IgD-negative memory B cell (primary cell): ENCODE data around the gene USP43. TPM values are rescaled to one million over a fixed set of nuclear protein-coding genes. Genes with fewer than 3 reads are reported as not detected.
A peak's percentile ranks its signal among the peaks of the same experiment; 100 is the strongest.

Experiments
- H3K27ac Mint-ChIP-seq, 3 donors: one replicate each; pipeline ENCODE4 v1.8.0; 2020 to 2022; ENCODE audit warnings: mild to moderate bottlenecking in 3 of 3, mixed read lengths in 3 of 3, moderate library complexity in 1 of 3
- H3K27me3 Mint-ChIP-seq: one replicate; pipeline ENCODE4 v1.8.0; 2021; ENCODE audit warnings: mixed read lengths
- H3K36me3 Mint-ChIP-seq: one replicate; pipeline ENCODE4 v1.8.0; 2020; ENCODE audit warnings: mild to moderate bottlenecking, mixed read lengths
- H3K4me1 Mint-ChIP-seq, 3 donors: one replicate each; pipeline ENCODE4 v1.8.0; 2020 to 2022; ENCODE audit warnings: mixed read lengths in 3 of 3, mild to moderate bottlenecking in 1 of 3
- H3K4me3 Mint-ChIP-seq, 4 donors: one replicate each; pipeline ENCODE4 v1.8.0; 2020 to 2022; ENCODE audit warnings: mild to moderate bottlenecking in 4 of 4, mixed read lengths in 4 of 4, moderate library complexity in 3 of 4
- H3K9me3 Mint-ChIP-seq, 3 donors: one replicate each; pipeline ENCODE4 v1.8.0; 2020 to 2021; ENCODE audit warnings: mixed read lengths in 3 of 3, mild to moderate bottlenecking in 1 of 3
- polyA plus RNA-seq: library from polyadenylated mRNA; unstranded; fragments of 300-500 nt; fragmentation: Illumina TruSeq; gene quantifications from one replicate; pipeline ENCODE4 v1.2.3, GENCODE V29; 2021

The USP43 gene
- polyA plus RNA-seq, 1 donor from 2014 or later: not detected

DNA sequence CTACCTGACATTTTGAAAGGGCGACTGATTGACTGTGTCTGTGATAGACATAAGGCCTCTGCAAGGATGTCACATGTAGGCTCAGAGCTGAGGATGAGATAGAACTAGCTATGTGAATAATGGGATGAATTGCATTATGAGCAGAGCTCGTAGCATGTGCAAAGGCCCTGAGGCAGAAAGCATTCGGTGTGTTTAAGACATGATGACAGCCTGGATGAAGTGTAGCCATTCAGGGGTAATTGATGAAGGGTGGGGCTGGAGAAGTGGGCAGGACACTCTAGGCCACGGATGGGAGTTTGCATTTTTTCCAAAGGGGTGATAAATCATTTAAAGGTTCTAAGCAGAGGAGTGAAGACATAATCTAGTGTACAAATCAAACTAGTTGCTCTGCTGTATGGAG lies 62.6 kb downstream of the USP43 start:
- Mint-ChIP-seq H3K4me3 (no peak overlapping the region), H3K27me3 (peaks cover 9% of the 10 kb centered on the region), H3K27ac (peak overlapping the region in 1 of 3 donors; percentile 12), H3K9me3 (peaks cover 0 to 6% (median 3%) of the 10 kb centered on the region in 3 donors), H3K4me1 (peaks cover 0 to 4% (median 0%) of the 10 kb centered on the region in 3 donors), H3K36me3 (peaks cover 2% of the 10 kb centered on the region)

GRCh38 chr17:9714801-9715200 lies 69.5 kb downstream of the USP43 start:
- Mint-ChIP-seq H3K27ac (no peak overlapping the region), H3K4me3 (no peak overlapping the region), H3K27me3 (peaks cover 3% of the 10 kb centered on the region), H3K4me1 (no peaks in the 10 kb centered on the region), H3K36me3 (peaks cover 2% of the 10 kb centered on the region), H3K9me3 (peaks cover 0 to 1% (median 0%) of the 10 kb centered on the region in 3 donors)

DNA sequence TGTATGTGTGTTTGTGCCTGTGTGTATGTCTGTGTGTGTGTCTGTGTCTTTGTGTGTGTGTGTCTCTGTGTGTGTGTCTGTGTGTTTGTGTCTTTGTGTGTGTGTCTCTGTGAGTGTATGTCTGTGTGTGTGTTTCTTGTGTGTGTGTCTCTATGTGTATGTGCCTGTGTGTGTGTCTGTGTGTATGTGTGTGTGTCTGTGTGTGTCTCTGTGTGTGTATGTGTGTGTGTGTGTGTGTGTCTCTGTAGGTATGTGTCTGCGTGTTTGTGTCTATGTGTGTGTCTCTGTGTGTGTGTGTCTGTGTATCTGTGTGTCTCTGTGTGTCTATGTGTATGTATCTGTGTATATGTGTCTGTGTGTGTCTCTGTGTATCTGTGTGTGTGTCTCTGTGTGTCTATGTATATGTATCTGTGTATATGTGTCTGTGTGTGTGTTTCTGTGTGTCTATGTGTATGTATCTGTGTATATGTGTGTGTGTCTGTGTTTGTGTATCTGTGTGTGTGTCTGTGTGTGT lies 70.2 kb downstream of the USP43 start:
- Mint-ChIP-seq H3K4me1 (no peaks in the 10 kb centered on the region), H3K36me3 (peaks cover 2% of the 10 kb centered on the region), H3K27me3 (peaks cover 3% of the 10 kb centered on the region), H3K27ac (no peak overlapping the region), H3K9me3 (no peaks in the 10 kb centered on the region), H3K4me3 (no peak overlapping the region)

GRCh38 chr17:9725575-9725974 lies 80.3 kb downstream of the USP43 start:
- H3K27ac Mint-ChIP-seq: peak overlapping the region in 1 of 3 donors; percentile 8
- peaks cover 1% of the 10 kb centered on the region for H3K36me3 Mint-ChIP-seq
- peaks cover 8% of the 10 kb centered on the region for H3K27me3 Mint-ChIP-seq
- H3K4me1 Mint-ChIP-seq: no peaks in the 10 kb centered on the region
- no peak overlapping the region for H3K4me3 Mint-ChIP-seq
- no peaks in the 10 kb centered on the region for H3K9me3 Mint-ChIP-seq

- H3K36me3 Mint-ChIP-seq: peaks cover 3% of the 10 kb centered on the region
- peak overlapping the region in 1 of 3 donors; percentile 76 for H3K27ac Mint-ChIP-seq
- no peaks in the 10 kb centered on the region for H3K9me3 Mint-ChIP-seq
- peak overlapping the region in 1 of 4 donors; percentile 20 for H3K4me3 Mint-ChIP-seq
- no peaks in the 10 kb centered on the region for H3K4me1 Mint-ChIP-seq
- peaks cover 8% of the 10 kb centered on the region for H3K27me3 Mint-ChIP-seq
Observed at GRCh38 chr17:9726291-9726690, 81.0 kb downstream of the USP43 start.

DNA sequence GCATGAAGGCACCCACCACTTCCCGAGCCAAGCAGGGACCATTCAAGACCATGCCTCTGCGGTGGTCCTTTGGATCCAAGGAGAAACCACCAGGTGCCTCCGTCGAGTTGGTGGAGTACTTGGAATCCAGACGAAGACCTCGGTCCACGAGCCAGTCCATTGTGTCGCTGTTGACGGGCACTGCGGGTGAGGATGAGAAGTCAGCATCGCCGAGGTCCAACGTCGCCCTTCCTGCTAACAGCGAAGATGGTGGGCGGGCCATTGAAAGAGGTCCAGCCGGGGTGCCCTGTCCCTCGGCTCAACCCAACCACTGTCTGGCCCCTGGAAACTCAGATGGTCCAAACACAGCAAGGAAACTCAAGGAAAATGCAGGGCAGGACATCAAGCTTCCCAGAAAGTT lies 82.7 kb downstream of the USP43 start:
- Mint-ChIP-seq H3K9me3 (peaks cover 0 to 1% (median 0%) of the 10 kb centered on the region in 3 donors), H3K4me3 (no peak overlapping the region)

DNA sequence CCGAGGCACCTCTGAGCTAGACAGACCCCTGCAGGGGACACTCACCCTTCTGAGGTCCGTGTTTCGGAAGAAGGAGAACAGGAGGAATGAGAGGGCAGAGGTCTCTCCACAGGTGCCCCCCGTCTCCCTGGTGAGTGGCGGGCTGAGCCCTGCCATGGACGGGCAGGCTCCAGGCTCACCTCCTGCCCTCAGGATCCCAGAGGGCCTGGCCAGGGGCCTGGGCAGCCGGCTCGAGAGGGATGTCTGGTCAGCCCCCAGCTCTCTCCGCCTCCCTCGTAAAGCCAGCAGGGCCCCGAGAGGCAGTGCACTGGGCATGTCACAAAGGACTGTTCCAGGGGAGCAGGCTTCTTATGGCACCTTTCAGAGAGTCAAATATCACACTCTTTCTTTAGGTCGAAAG lies 83.2 kb downstream of the USP43 start:
- H3K27ac Mint-ChIP-seq: no peak overlapping the region
- no peaks in the 10 kb centered on the region for H3K4me1 Mint-ChIP-seq
- peaks cover 8% of the 10 kb centered on the region for H3K27me3 Mint-ChIP-seq
- peaks cover 0 to 2% (median 1%) of the 10 kb centered on the region in 3 donors for H3K9me3 Mint-ChIP-seq
- H3K36me3 Mint-ChIP-seq: peaks cover 3% of the 10 kb centered on the region
- no peak overlapping the region for H3K4me3 Mint-ChIP-seq

More for the DNA sequence above, 82.7 kb downstream of the USP43 start:
- peaks cover 3% of the 10 kb centered on the region for H3K36me3 Mint-ChIP-seq
- H3K27ac Mint-ChIP-seq: no peak overlapping the region
- peaks cover 8% of the 10 kb centered on the region for H3K27me3 Mint-ChIP-seq
- no peaks in the 10 kb centered on the region for H3K4me1 Mint-ChIP-seq

DNA sequence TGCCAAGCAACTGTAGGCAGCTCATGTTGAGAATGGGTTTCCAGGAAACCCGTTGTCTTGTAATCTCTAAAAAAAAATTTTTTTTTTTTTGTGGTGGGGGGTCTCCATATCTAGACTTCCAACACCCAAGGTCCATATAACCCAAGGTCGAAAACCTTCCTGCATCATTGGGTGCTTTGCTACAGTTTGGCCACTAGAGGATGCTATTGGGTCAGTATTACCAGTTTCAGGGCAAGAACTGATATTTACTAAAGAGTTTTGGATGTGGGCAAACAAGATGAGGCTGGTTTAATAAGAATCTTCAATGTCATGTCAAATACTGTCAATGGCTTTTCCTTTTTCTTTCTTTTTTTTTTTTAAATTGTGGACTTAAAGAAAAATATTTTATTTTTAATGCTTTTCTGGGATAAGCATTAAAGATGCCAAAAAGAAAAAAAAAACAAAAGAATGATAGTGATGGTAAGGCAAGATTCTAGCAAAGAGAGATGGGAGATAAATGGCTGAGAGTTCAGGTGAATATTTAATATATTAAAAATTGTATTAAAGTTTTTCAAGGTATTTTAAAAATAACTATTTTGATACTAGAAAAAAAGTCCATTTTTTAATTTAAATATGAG lies 83.8 kb downstream of the USP43 start:
- H3K4me1 Mint-ChIP-seq: no peaks in the 10 kb centered on the region
- peaks cover 8% of the 10 kb centered on the region for H3K27me3 Mint-ChIP-seq
- no peak overlapping the region for H3K27ac Mint-ChIP-seq
- no peak overlapping the region for H3K4me3 Mint-ChIP-seq
- H3K9me3 Mint-ChIP-seq: peaks cover 0 to 3% (median 1%) of the 10 kb centered on the region in 3 donors
- H3K36me3 Mint-ChIP-seq: peaks cover 2% of the 10 kb centered on the region

DNA sequence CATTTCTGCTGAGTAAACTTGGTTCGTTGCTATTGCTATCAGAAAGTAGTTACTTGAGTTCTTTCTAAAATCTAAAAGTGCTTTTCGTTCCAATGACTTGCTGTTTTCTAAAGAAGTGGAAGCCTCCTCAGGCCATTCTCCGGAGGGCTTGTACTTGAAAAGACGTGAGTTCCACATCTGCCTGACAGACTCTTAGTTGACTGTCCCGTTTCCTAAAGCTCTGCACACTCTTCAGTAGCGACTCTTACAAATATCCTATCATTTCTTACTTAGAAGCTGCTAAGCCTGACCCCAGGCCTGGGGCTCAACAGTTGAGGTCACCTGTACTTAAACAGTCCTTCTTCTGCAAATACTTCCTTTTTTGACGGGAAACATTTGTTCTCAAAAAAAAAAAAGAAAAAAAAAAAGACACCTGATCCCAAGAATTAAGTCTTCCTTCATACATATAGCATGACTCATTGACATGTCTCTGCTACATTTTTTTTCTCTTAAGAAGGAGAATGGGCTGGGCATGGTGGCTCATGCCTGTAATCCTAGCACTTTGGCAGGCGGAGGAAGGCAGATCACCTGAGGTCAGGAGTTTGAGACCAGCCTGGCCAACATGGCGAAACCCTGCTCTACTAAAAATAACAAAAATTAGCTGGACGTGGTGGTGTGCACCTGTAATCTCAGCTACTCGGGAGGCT lies 84.6 kb downstream of the USP43 start:
- H3K27ac Mint-ChIP-seq: no peak overlapping the region
- no peak overlapping the region for H3K4me3 Mint-ChIP-seq
- no peaks in the 10 kb centered on the region for H3K4me1 Mint-ChIP-seq

DNA sequence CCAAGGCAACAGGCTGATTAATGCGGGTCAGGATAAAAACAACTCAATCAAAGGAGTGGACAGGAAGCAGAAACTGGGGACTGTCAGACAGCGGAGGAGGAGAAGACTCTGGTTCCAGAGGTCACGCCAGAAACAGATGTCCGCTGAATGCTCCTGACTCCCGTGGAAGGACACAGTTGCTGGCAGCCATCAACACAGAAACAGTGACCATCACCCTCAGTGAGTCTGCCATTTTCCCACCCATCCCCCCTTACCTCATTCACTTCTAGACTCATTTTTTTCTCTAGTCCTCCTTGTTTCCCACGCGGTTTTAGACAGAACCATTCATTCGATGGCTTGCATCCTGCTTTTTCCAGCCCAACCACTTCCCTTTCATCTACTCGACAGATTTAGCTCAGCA lies 105.2 kb downstream of the USP43 start:
- Mint-ChIP-seq H3K27ac (no peak overlapping the region), H3K36me3 (no peaks in the 10 kb centered on the region), H3K4me1 (no peaks in the 10 kb centered on the region), H3K9me3 (peaks cover 2 to 3% (median 2%) of the 10 kb centered on the region in 3 donors), H3K4me3 (no peak overlapping the region), H3K27me3 (peaks cover 21% of the 10 kb centered on the region)

More for the DNA sequence above, 84.6 kb downstream of the USP43 start:
- Mint-ChIP-seq H3K27me3 (peaks cover 8% of the 10 kb centered on the region), H3K9me3 (peaks cover 0 to 6% (median 1%) of the 10 kb centered on the region in 3 donors), H3K36me3 (peaks cover 2% of the 10 kb centered on the region)

GRCh38 chr17:9755083-9755482 lies 109.8 kb downstream of the USP43 start:
- no peak overlapping the region for H3K4me3 Mint-ChIP-seq
- H3K27me3 Mint-ChIP-seq: peaks cover 17% of the 10 kb centered on the region
- H3K4me1 Mint-ChIP-seq: no peaks in the 10 kb centered on the region
- peaks cover under 1 to 2% (median 2%) of the 10 kb centered on the region in 3 donors for H3K9me3 Mint-ChIP-seq
- no peak overlapping the region for H3K27ac Mint-ChIP-seq
- peaks cover 1% of the 10 kb centered on the region for H3K36me3 Mint-ChIP-seq

DNA sequence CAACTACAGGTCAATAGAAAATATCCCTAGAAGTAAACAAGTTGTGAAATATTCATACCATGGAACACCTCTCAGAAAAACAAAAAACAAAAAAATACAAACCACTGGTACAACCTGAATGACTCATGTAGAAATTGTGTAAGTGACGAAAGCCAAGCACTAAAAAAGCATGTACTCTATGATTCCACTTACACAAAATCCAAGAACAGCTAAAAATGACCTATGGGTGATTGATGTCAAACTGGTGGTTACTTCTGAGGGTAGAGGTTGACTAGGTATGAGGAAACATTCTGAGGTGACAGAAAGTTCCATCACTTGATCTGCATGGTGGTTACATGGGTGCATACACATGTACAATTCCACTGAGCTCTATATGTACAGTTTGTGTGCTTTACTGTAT lies 114.9 kb downstream of the USP43 start:
- no peak overlapping the region for H3K27ac Mint-ChIP-seq
- H3K4me1 Mint-ChIP-seq: no peaks in the 10 kb centered on the region
- H3K27me3 Mint-ChIP-seq: peaks cover 5% of the 10 kb centered on the region
- no peaks in the 10 kb centered on the region for H3K9me3 Mint-ChIP-seq
- no peak overlapping the region for H3K4me3 Mint-ChIP-seq
- peaks cover 1% of the 10 kb centered on the region for H3K36me3 Mint-ChIP-seq

DNA sequence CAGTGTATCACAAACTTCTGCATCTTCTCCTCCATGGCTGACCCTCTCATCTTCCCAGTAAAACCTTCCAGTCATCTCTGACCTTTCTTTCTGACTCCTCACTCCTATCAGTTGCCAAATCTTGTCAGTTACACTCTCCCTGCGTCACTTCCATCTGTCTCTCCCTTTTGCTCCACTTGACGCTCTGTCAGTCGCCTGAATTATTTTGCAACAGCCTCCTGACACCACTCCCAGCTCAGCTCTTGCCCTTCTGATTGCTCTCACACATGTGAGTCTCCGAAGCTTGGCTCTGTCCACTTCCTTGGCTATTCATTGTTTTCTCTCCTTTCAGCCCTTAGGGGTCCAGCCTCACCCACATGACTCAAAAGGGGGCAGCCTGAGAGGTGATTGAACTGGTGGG lies 118.3 kb downstream of the USP43 start:
- Mint-ChIP-seq H3K4me1 (no peaks in the 10 kb centered on the region), H3K27ac (no peak overlapping the region), H3K4me3 (no peak overlapping the region), H3K9me3 (no peaks in the 10 kb centered on the region), H3K36me3 (no peaks in the 10 kb centered on the region), H3K27me3 (peaks cover 6% of the 10 kb centered on the region)

DNA sequence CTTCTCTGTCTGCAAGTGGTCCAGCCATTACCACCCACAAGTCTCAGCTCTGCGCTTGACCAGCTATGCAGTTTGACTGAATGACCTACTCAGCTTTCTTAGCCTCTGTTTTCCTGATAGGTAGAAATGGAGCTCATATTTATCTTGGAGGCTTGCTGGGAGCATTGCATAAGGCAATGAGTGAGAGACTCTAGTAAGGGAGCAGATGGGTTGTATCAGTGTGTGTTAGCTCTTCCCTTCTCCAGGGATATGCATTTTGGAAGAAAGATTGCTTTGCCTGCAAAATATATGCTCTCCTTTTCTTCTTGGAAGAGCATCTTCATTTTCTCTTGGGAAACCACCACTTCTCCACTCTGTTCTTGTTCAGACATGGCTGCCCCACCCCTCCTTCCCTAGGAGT lies 120.0 kb downstream of the USP43 start:
- Mint-ChIP-seq H3K4me1 (no peaks in the 10 kb centered on the region), H3K36me3 (no peaks in the 10 kb centered on the region), H3K4me3 (no peak overlapping the region), H3K27ac (no peak overlapping the region), H3K27me3 (peaks cover 6% of the 10 kb centered on the region), H3K9me3 (no peaks in the 10 kb centered on the region)

- Mint-ChIP-seq H3K4me3 (no peak overlapping the region), H3K4me1 (no peaks in the 10 kb centered on the region), H3K9me3 (no peaks in the 10 kb centered on the region), H3K36me3 (no peaks in the 10 kb centered on the region), H3K27me3 (peaks cover 7% of the 10 kb centered on the region), H3K27ac (no peak overlapping the region)
Observed at GRCh38 chr17:9766970-9767369, 121.7 kb downstream of the USP43 start.
